PFSK-1 (cell line): ENCODE measurements around the gene CNTNAP5.

Experiments
- FOXP2 ChIP-seq: optimal IDR thresholded peaks from 2 replicates; pipeline ENCODE3; 2011; ENCODE audit warnings: borderline replicate concordance, control low read depth, inconsistent platforms; ENCODE audit not compliant: insufficient read depth; ENCODE audit errors: extremely low read length, extremely low read depth
- POLR2AphosphoS5 ChIP-seq: IDR thresholded peaks from 2 replicates; pipeline ENCODE4 v1.6.1; 2012; ENCODE audit warnings: low read depth, mild to moderate bottlenecking, control low read depth, low read length, moderate library complexity
- SIN3A ChIP-seq: IDR thresholded peaks from 2 replicates; pipeline ENCODE4 v1.6.1; 2012; ENCODE audit warnings: mild to moderate bottlenecking, low read length, moderate library complexity, borderline replicate concordance; ENCODE audit not compliant: insufficient read depth
- TAF1 ChIP-seq: IDR thresholded peaks from 2 replicates; pipeline ENCODE4 v1.6.1; 2012; ENCODE audit warnings: low read length, control low read depth, borderline replicate concordance; ENCODE audit not compliant: insufficient read depth
- TF ChIP-seq, protein P1 (sequence below), 2 experiments: IDR thresholded peaks; 2 replicates each; pipeline versions ENCODE4 v1.6.1 to v1.8.0; 2011 to 2012; ENCODE audit warnings: low read depth in 2 of 2, low read length in 2 of 2, control low read depth in 1 of 2, inconsistent platforms in 1 of 2, mild to moderate bottlenecking in 1 of 2, moderate library complexity in 1 of 2; ENCODE audit not compliant: insufficient read depth in 1 of 2

CNTNAP5 gene

DNA sequence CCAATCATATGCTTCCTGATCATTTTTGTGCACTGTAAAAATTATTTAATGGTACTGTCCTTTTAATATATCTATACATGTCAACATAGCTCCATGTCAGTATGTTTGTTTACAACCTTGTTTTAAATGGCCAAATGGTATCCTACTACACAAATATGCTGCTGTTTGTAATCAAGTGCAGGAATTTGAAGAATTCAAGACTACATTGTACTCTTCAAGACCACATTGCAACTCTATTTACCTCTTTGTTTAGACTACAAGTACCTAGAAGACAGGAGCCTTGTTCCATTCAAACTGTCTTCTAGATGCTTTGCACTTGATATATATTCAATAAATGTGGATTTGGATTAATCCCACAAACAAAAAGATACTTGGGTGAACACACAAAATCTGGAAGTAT is 41.7 kb downstream of the CNTNAP5 start:
- no peak for TF ChIP-seq SIN3A
- no peak for TF ChIP-seq FOXP2
- TF ChIP-seq TAF1: no peak
- TF ChIP-seq, protein P1, sequence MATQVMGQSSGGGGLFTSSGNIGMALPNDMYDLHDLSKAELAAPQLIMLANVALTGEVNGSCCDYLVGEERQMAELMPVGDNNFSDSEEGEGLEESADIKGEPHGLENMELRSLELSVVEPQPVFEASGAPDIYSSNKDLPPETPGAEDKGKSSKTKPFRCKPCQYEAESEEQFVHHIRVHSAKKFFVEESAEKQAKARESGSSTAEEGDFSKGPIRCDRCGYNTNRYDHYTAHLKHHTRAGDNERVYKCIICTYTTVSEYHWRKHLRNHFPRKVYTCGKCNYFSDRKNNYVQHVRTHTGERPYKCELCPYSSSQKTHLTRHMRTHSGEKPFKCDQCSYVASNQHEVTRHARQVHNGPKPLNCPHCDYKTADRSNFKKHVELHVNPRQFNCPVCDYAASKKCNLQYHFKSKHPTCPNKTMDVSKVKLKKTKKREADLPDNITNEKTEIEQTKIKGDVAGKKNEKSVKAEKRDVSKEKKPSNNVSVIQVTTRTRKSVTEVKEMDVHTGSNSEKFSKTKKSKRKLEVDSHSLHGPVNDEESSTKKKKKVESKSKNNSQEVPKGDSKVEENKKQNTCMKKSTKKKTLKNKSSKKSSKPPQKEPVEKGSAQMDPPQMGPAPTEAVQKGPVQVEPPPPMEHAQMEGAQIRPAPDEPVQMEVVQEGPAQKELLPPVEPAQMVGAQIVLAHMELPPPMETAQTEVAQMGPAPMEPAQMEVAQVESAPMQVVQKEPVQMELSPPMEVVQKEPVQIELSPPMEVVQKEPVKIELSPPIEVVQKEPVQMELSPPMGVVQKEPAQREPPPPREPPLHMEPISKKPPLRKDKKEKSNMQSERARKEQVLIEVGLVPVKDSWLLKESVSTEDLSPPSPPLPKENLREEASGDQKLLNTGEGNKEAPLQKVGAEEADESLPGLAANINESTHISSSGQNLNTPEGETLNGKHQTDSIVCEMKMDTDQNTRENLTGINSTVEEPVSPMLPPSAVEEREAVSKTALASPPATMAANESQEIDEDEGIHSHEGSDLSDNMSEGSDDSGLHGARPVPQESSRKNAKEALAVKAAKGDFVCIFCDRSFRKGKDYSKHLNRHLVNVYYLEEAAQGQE (IDR thresholded peaks at IDR 0.05; ENCODE audit: insufficient read depth in 1 of 2, low read depth in 2 of 2, low read length in 2 of 2): no peak
- TF ChIP-seq POLR2AphosphoS5: no peak

GRCh38 chr2:124079045-124079444 is 54.0 kb downstream of the CNTNAP5 start:
- TF ChIP-seq FOXP2: no peak
- no peak for TF ChIP-seq POLR2AphosphoS5
- TF ChIP-seq TAF1: no peak
- TF ChIP-seq SIN3A: no peak
- TF ChIP-seq, protein P1 (IDR thresholded peaks at IDR 0.05; ENCODE audit: insufficient read depth in 1 of 2, low read depth in 2 of 2, low read length in 2 of 2): no peak

- TF ChIP-seq, protein P1 (IDR thresholded peaks at IDR 0.05; ENCODE audit: insufficient read depth in 1 of 2, low read depth in 2 of 2, low read length in 2 of 2): no peak
- TF ChIP-seq FOXP2: no peak
- no peak for TF ChIP-seq POLR2AphosphoS5
- TF ChIP-seq TAF1: no peak
- no peak for TF ChIP-seq SIN3A
Measured at GRCh38 chr2:124080281-124081153, 55.4 kb downstream of the CNTNAP5 start.

DNA sequence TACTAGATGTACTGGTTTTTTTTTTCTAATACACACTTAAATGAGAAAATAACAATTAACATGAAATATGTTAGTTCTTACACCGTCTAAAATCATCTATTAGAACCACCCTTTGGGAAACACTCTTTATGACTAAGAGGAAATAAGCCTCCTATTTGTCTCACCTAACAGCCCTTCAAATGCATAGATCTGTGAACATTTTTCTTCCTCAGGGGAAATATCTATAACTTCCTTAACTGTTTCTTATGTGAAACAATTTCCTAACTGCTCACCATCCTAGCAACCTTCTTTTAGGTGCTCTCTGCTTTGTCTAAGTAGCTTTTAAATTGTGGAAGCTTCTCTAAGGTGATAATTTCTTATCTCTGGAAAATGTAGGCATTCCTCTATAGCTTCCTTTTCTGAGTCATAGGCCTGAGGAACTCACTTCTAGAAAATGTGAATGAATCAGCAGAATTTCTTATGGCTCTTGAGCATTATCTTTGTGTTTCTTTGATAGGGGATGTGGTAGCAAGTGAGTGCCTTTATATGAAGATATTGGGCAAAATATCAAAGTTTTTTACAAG is 56.1 kb downstream of the CNTNAP5 start:
- TF ChIP-seq FOXP2 (no peak), TAF1 (no peak)

- TF ChIP-seq SIN3A: no peak
- no peak for TF ChIP-seq FOXP2
- no peak for TF ChIP-seq POLR2AphosphoS5
- no peak for TF ChIP-seq TAF1
- TF ChIP-seq, protein P1 (IDR thresholded peaks at IDR 0.05; ENCODE audit: insufficient read depth in 1 of 2, low read depth in 2 of 2, low read length in 2 of 2): no peak
Measured at GRCh38 chr2:124088616-124089015, 63.5 kb downstream of the CNTNAP5 start.
